Gastroesophageal sphincter (tissue), 3 donors: Measurements from ENCODE around the gene MYOG.

Experiments used
- CTCF ChIP-seq, 4 experiments: fragments of 200-600 bp in 2 of 4; fragments of 450-650 bp in 2 of 4; sonication (generic) in 1 of 4; IDR thresholded peaks; one replicate each; pipeline ENCODE4 v1.5.1; 2017 to 2019; ENCODE audit warnings: antibody characterized with exemption in 4 of 4, mild to moderate bottlenecking in 2 of 4, moderate library complexity in 2 of 4
- POLR2A ChIP-seq, 2 donors: fragments of 450-650 bp; IDR thresholded peaks; one replicate each; pipeline ENCODE4 v1.6.1; 2017; ENCODE audit warnings: antibody characterized with exemption in 2 of 2, mild to moderate bottlenecking in 2 of 2, moderate library complexity in 1 of 2

- TF ChIP-seq CTCF (IDR thresholded peaks at IDR 0.05), result no peak
- TF ChIP-seq POLR2A (IDR thresholded peaks at IDR 0.05), result no peak
Observed at GRCh38 chr1:203133970-203134725, 48.3 kb upstream of the MYOG start.
